ENCODE results near the gene PRRG2.
"Not testable (repeated sequence)": the region's sequence is repeated elsewhere in the genome, so short reads cannot be mapped to it uniquely, and the experiment has no call there.

The PRRG2 gene

GRCh38 chr19:49617860-49618259, 36.7 kb downstream of the PRRG2 start:
- not testable (repeated sequence) for H3K27ac Mint-ChIP-seq

GRCh38 chr19:49624967-49625910, 44.1 kb downstream of the PRRG2 start:
- no peaks in the 10 kb centered on the region for H3K27me3 Mint-ChIP-seq (ENCODE audit: low read depth)
- DNase-seq (ENCODE audit: low spot score) = no peak
- no peaks in the 10 kb centered on the region for H3K9me3 Mint-ChIP-seq
- H3K27ac Mint-ChIP-seq = no peak overlapping the region
- H3K4me3 Mint-ChIP-seq = no peak overlapping the region
- no peaks in the 10 kb centered on the region for H3K4me1 Mint-ChIP-seq (ENCODE audit: low read depth)
- H3K36me3 Mint-ChIP-seq (ENCODE audit: low read depth) = peaks cover 31% of the 10 kb centered on the region

More at GRCh38 chr19:49617860-49618259, 36.7 kb downstream of the PRRG2 start:
- peaks cover 54% of the 10 kb centered on the region for H3K36me3 Mint-ChIP-seq (ENCODE audit: low read depth)
- DNase-seq (ENCODE audit: low spot score); H3K4me3 Mint-ChIP-seq; H3K27me3 Mint-ChIP-seq (ENCODE audit: low read depth); H3K9me3 Mint-ChIP-seq; H3K4me1 Mint-ChIP-seq (ENCODE audit: low read depth): not testable (repeated sequence)

GRCh38 chr19:49626226-49626625, 45.1 kb downstream of the PRRG2 start:
- H3K27me3 Mint-ChIP-seq (ENCODE audit: low read depth) = no peaks in the 10 kb centered on the region
- H3K9me3 Mint-ChIP-seq = no peaks in the 10 kb centered on the region
- peaks cover 31% of the 10 kb centered on the region for H3K36me3 Mint-ChIP-seq (ENCODE audit: low read depth)
- DNase-seq (ENCODE audit: low spot score) = no peak
- no peak overlapping the region for H3K27ac Mint-ChIP-seq
- H3K4me3 Mint-ChIP-seq = no peak overlapping the region
- no peaks in the 10 kb centered on the region for H3K4me1 Mint-ChIP-seq (ENCODE audit: low read depth)

GRCh38 chr19:49629659-49630058, 48.5 kb downstream of the PRRG2 start:
- Mint-ChIP-seq H3K4me3 (no peak overlapping the region), H3K36me3 (ENCODE audit: low read depth) (peaks cover 12% of the 10 kb centered on the region), H3K9me3 (no peaks in the 10 kb centered on the region), H3K27me3 (ENCODE audit: low read depth) (no peaks in the 10 kb centered on the region), H3K4me1 (ENCODE audit: low read depth) (no peaks in the 10 kb centered on the region), H3K27ac (no peak overlapping the region)
- no peak for DNase-seq (ENCODE audit: low spot score)

- no peak for DNase-seq (ENCODE audit: low spot score)
- Mint-ChIP-seq H3K27me3 (ENCODE audit: low read depth) (no peaks in the 10 kb centered on the region), H3K4me3 (no peak overlapping the region), H3K4me1 (ENCODE audit: low read depth) (no peaks in the 10 kb centered on the region), H3K36me3 (ENCODE audit: low read depth) (peaks cover 12% of the 10 kb centered on the region), H3K27ac (no peak overlapping the region), H3K9me3 (no peaks in the 10 kb centered on the region)
Observed at GRCh38 chr19:49631014-49631588, 50.0 kb downstream of the PRRG2 start.

GRCh38 chr19:49631610-49632192, 50.6 kb downstream of the PRRG2 start:
- no peaks in the 10 kb centered on the region for H3K27me3 Mint-ChIP-seq (ENCODE audit: low read depth)
- H3K27ac Mint-ChIP-seq = no peak overlapping the region
- H3K4me1 Mint-ChIP-seq (ENCODE audit: low read depth) = no peaks in the 10 kb centered on the region
- no peak overlapping the region for H3K4me3 Mint-ChIP-seq
- H3K36me3 Mint-ChIP-seq (ENCODE audit: low read depth) = peaks cover 12% of the 10 kb centered on the region
- DNase-seq (ENCODE audit: low spot score) = no peak
- H3K9me3 Mint-ChIP-seq = no peaks in the 10 kb centered on the region

- Mint-ChIP-seq H3K9me3 (no peaks in the 10 kb centered on the region), H3K4me3 (no peak overlapping the region), H3K27me3 (ENCODE audit: low read depth) (no peaks in the 10 kb centered on the region), H3K27ac (no peak overlapping the region), H3K36me3 (ENCODE audit: low read depth) (peaks cover 8% of the 10 kb centered on the region), H3K4me1 (ENCODE audit: low read depth) (no peaks in the 10 kb centered on the region)
- DNase-seq (ENCODE audit: low spot score) = no peak
Observed at GRCh38 chr19:49632576-49632975, 51.5 kb downstream of the PRRG2 start.

GRCh38 chr19:49633273-49633672, 52.2 kb downstream of the PRRG2 start:
- H3K9me3 Mint-ChIP-seq; H3K27ac Mint-ChIP-seq; H3K27me3 Mint-ChIP-seq (ENCODE audit: low read depth); H3K36me3 Mint-ChIP-seq (ENCODE audit: low read depth); H3K4me1 Mint-ChIP-seq (ENCODE audit: low read depth); DNase-seq (ENCODE audit: low spot score); H3K4me3 Mint-ChIP-seq: not testable (repeated sequence)

- no peaks in the 10 kb centered on the region for H3K9me3 Mint-ChIP-seq
- H3K27ac Mint-ChIP-seq = no peak overlapping the region
- H3K4me3 Mint-ChIP-seq = no peak overlapping the region
- DNase-seq (ENCODE audit: low spot score) = no peak
- H3K4me1 Mint-ChIP-seq (ENCODE audit: low read depth) = peaks cover 19% of the 10 kb centered on the region
- H3K36me3 Mint-ChIP-seq (ENCODE audit: low read depth) = no peaks in the 10 kb centered on the region
- H3K27me3 Mint-ChIP-seq (ENCODE audit: low read depth) = peaks cover 5% of the 10 kb centered on the region
Observed at GRCh38 chr19:49635530-49636232, 54.6 kb downstream of the PRRG2 start.

- peaks cover 23% of the 10 kb centered on the region for H3K4me1 Mint-ChIP-seq (ENCODE audit: low read depth)
- no peaks in the 10 kb centered on the region for H3K9me3 Mint-ChIP-seq
- peaks cover 5% of the 10 kb centered on the region for H3K27me3 Mint-ChIP-seq (ENCODE audit: low read depth)
- no peak overlapping the region for H3K4me3 Mint-ChIP-seq
- H3K36me3 Mint-ChIP-seq (ENCODE audit: low read depth) = no peaks in the 10 kb centered on the region
- DNase-seq (ENCODE audit: low spot score) = no peak
- no peak overlapping the region for H3K27ac Mint-ChIP-seq
Observed at GRCh38 chr19:49636233-49636932, 55.3 kb downstream of the PRRG2 start.

- H3K4me1 Mint-ChIP-seq (ENCODE audit: low read depth) = peaks cover 31% of the 10 kb centered on the region
- H3K4me3 Mint-ChIP-seq = peak overlapping the region; percentile 80
- H3K9me3 Mint-ChIP-seq = no peaks in the 10 kb centered on the region
- no peak for DNase-seq (ENCODE audit: low spot score)
- H3K27ac Mint-ChIP-seq = no peak overlapping the region
- no peaks in the 10 kb centered on the region for H3K36me3 Mint-ChIP-seq (ENCODE audit: low read depth)
- peaks cover 5% of the 10 kb centered on the region for H3K27me3 Mint-ChIP-seq (ENCODE audit: low read depth)
Observed at GRCh38 chr19:49637821-49638738, 57.0 kb downstream of the PRRG2 start.

- Mint-ChIP-seq H3K27me3 (ENCODE audit: low read depth) (peaks cover 5% of the 10 kb centered on the region), H3K27ac (peak overlapping the region; percentile 73), H3K4me1 (ENCODE audit: low read depth) (peaks cover 41% of the 10 kb centered on the region), H3K9me3 (no peaks in the 10 kb centered on the region), H3K36me3 (ENCODE audit: low read depth) (peaks cover 2% of the 10 kb centered on the region), H3K4me3 (peak overlapping the region; percentile 96)
- DNase-seq (ENCODE audit: low spot score) = no peak
Observed at GRCh38 chr19:49639401-49640112, 58.4 kb downstream of the PRRG2 start.

Measured in T-helper 2 cell treated with Interferon-gamma antibody and Interleukin-4, amounts not matched to agents 5 μg/mL and 100 μg/mL, for 36 hours (primary cell).